ENCODE results near the gene VPS52. TPM values are rescaled to one million over a fixed set of nuclear protein-coding genes. Genes with fewer than 3 reads are reported as not detected.

The VPS52 gene
- total RNA-seq, 1 experiment from 2014 or later: 47.8 TPM

- Mint-ChIP-seq H3K27ac (ENCODE audit: low read depth, unreplicated experiment) (no peak overlapping the region), H3K9me3 (ENCODE audit: unreplicated experiment) (no peaks in the 10 kb centered on the region), H3K4me3 (ENCODE audit: unreplicated experiment) (peak overlapping the region; percentile 50), H3K4me1 (ENCODE audit: insufficient read depth, unreplicated experiment) (peaks cover 28% of the 10 kb centered on the region), H3K27me3 (ENCODE audit: insufficient read depth, unreplicated experiment) (peaks cover 51% of the 10 kb centered on the region), H3K36me3 (ENCODE audit: insufficient read depth, unreplicated experiment) (peaks cover 14% of the 10 kb centered on the region)
- ChIA-PET POLR2A (no interaction called here), CTCF (interaction anchor here (0.6 kb wide), 1 partner anchor 33 kb away, joined by 3 read pairs; no protein-coding TSS in a partner anchor)
- no peak for TF ChIP-seq CTCF (IDR thresholded peaks at IDR 0.05; ENCODE audit: unreplicated experiment)
- no TSS peak for BruUV-seq (replicated peaks)
- no peak for DNase-seq (ENCODE audit: unreplicated experiment)
- intact Hi-C loops (cut with micrococcal nuclease): no loop called here
These were observed 57.7 kb downstream of the VPS52 start for GRCh38 chr6:33213989-33214335.

GRCh38 chr6:33213166-33213988 is 58.3 kb downstream of the VPS52 start:
- peaks cover 48% of the 10 kb centered on the region for H3K27me3 Mint-ChIP-seq (ENCODE audit: insufficient read depth, unreplicated experiment)
- TF ChIP-seq CTCF (IDR thresholded peaks at IDR 0.05; ENCODE audit: unreplicated experiment): no peak
- intact Hi-C loops (cut with micrococcal nuclease): no loop called here

GRCh38 chr6:33212857-33213165 is 58.9 kb downstream of the VPS52 start:
- no TSS peak for BruUV-seq (replicated peaks)
- intact Hi-C loops (cut with micrococcal nuclease): no loop called here
- H3K27ac Mint-ChIP-seq (ENCODE audit: low read depth, unreplicated experiment): no peak overlapping the region
- peaks cover 14% of the 10 kb centered on the region for H3K36me3 Mint-ChIP-seq (ENCODE audit: insufficient read depth, unreplicated experiment)
- no peak for TF ChIP-seq CTCF (IDR thresholded peaks at IDR 0.05; ENCODE audit: unreplicated experiment)
- H3K4me3 Mint-ChIP-seq (ENCODE audit: unreplicated experiment): peak overlapping the region; percentile 50
- no peaks in the 10 kb centered on the region for H3K9me3 Mint-ChIP-seq (ENCODE audit: unreplicated experiment)
- POLR2A ChIA-PET: interaction anchor here (1.0 to 1.3 kb wide), 3 partner anchors 8 to 35 kb away, joined by 3 to 6 read pairs (median 3); partner anchors contain the start of gene HSD17B8
- peaks cover 31% of the 10 kb centered on the region for H3K4me1 Mint-ChIP-seq (ENCODE audit: insufficient read depth, unreplicated experiment)
- CTCF ChIA-PET: interaction anchor here (0.5 to 1.1 kb wide), 2 partner anchors 64 to 187 kb away, joined by 3 to 4 read pairs; no protein-coding TSS in a partner anchor
- peaks cover 42% of the 10 kb centered on the region for H3K27me3 Mint-ChIP-seq (ENCODE audit: insufficient read depth, unreplicated experiment)
- DNase-seq (ENCODE audit: unreplicated experiment): no peak

More at GRCh38 chr6:33213166-33213988, 58.3 kb downstream of the VPS52 start:
- no peaks in the 10 kb centered on the region for H3K9me3 Mint-ChIP-seq (ENCODE audit: unreplicated experiment)
- ChIA-PET POLR2A (interaction anchor here (1.0 to 1.3 kb wide), 3 partner anchors 9 to 34 kb away, joined by 3 to 6 read pairs (median 3); partner anchors contain the start of gene HSD17B8), CTCF (interaction anchor here (0.5 to 1.1 kb wide), 3 partner anchors 33 to 188 kb away, joined by 3 to 4 read pairs (median 3); no protein-coding TSS in a partner anchor)
- H3K36me3 Mint-ChIP-seq (ENCODE audit: insufficient read depth, unreplicated experiment): peaks cover 14% of the 10 kb centered on the region
- H3K27ac Mint-ChIP-seq (ENCODE audit: low read depth, unreplicated experiment): no peak overlapping the region
- no peak for DNase-seq (ENCODE audit: unreplicated experiment)
- BruUV-seq (replicated peaks): no TSS peak
- peak overlapping the region; percentile 50 for H3K4me3 Mint-ChIP-seq (ENCODE audit: unreplicated experiment)
- peaks cover 31% of the 10 kb centered on the region for H3K4me1 Mint-ChIP-seq (ENCODE audit: insufficient read depth, unreplicated experiment)

GRCh38 chr6:33211666-33212422 is 59.8 kb downstream of the VPS52 start:
- H3K36me3 Mint-ChIP-seq (ENCODE audit: insufficient read depth, unreplicated experiment): peaks cover 14% of the 10 kb centered on the region
- H3K4me3 Mint-ChIP-seq (ENCODE audit: unreplicated experiment): no peak overlapping the region
- BruUV-seq (replicated peaks): TSS peak; percentile 2
- H3K9me3 Mint-ChIP-seq (ENCODE audit: unreplicated experiment): no peaks in the 10 kb centered on the region
- H3K4me1 Mint-ChIP-seq (ENCODE audit: insufficient read depth, unreplicated experiment): peaks cover 31% of the 10 kb centered on the region
- intact Hi-C loops (cut with micrococcal nuclease): no loop called here
- POLR2A ChIA-PET: interaction anchor here (0.6 to 1.3 kb wide), 4 partner anchors 9 to 1026 kb away, joined by 3 to 6 read pairs (median 4); no protein-coding TSS in a partner anchor
- H3K27ac Mint-ChIP-seq (ENCODE audit: low read depth, unreplicated experiment): no peak overlapping the region
- H3K27me3 Mint-ChIP-seq (ENCODE audit: insufficient read depth, unreplicated experiment): peaks cover 40% of the 10 kb centered on the region
- CTCF ChIA-PET: no interaction called here
- TF ChIP-seq CTCF (IDR thresholded peaks at IDR 0.05; ENCODE audit: unreplicated experiment): no peak
- no peak for DNase-seq (ENCODE audit: unreplicated experiment)
